H1 (cell line): ENCODE data around the gene TXLNB. TPM values are rescaled to one million over a fixed set of nuclear protein-coding genes. Genes with fewer than 3 reads are reported as not detected.

Experiments
- CTBP2 ChIP-seq: IDR thresholded peaks from 2 replicates; pipeline ENCODE4 v1.7.0; 2011; ENCODE audit warnings: borderline replicate concordance, mild to moderate bottlenecking, moderate library complexity, mixed read lengths, low read length; ENCODE audit not compliant: insufficient read depth, insufficient read length
- EP300 ChIP-seq, 2 experiments: IDR thresholded peaks; 1 replicate in 1 of 2; 2 replicates in 1 of 2; pipeline ENCODE4 v1.6.1; 2011 to 2012; ENCODE audit warnings: low read depth in 2 of 2, low read length in 2 of 2, mild to moderate bottlenecking in 2 of 2, borderline replicate concordance in 1 of 2, inconsistent platforms in 1 of 2, moderate library complexity in 1 of 2
- polyA plus RNA-seq, 7 experiments: library from polyadenylated mRNA; depleted of rRNA in 3 of 7; stranded (reverse) in 5 of 7; unstranded in 2 of 7; fragments of >200 nt in 5 of 7; fragments of 200-250 nt in 2 of 7; gene quantifications; 1 replicate in 5 of 7; 2 replicates in 1 of 7; 4 replicates in 1 of 7; pipeline versions ENCODE4 v1.2.1 to v1.2.3, GENCODE V29; 2011 to 2013; ENCODE audit warnings: missing spikeins in 2 of 7, mixed read lengths in 2 of 7
- total RNA-seq: library from RNA; stranded (reverse); fragmentation: NEBNext Ultra II Directional; extraction: Animal tissue kit (Norgen Biotek cat#: 25700); gene quantifications from 2 replicates; pipeline ENCODE4 v1.2.1, GENCODE V29; 2021
- TF ChIP-seq, protein P1 (sequence below): fragments of 300-600 bp; sonication (generic); IDR thresholded peaks from 2 replicates; pipeline ENCODE4 v1.7.1; 2012; ENCODE audit warnings: low read length, moderate library complexity, mild to moderate bottlenecking, inconsistent platforms; ENCODE audit not compliant: insufficient replicate concordance

Gene TXLNB
- total and polyA plus RNA-seq, 2 of the 8 experiments (the other 6 are each of a cell fraction or from before 2014, with no cell fraction given), result 0.05 to 0.17 TPM

DNA sequence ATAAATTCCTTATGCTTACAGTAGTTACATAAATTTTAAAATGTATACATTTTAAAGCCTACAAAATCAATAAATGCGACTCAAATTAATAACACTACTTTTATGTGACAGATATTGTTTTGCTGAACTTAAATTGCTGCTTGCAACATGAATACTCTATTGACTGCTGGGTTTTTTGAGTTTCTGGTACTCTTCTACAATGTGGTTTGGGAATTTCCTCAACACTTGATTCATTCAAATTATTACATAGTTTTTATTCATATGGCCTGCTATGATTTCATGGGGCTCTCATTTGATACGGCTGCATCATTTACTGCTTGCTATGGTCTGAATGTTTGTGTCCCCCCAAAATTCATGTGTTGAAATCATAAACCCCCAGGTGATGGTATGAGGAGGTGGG is 2.3 kb upstream of the TXLNB start (continued):
- TF ChIP-seq EP300 (IDR thresholded peaks at IDR 0.05; ENCODE audit: borderline replicate concordance in 1 of 2, low read depth in 2 of 2, low read length in 2 of 2) (no peak), CTBP2 (no peak)
- TF ChIP-seq, protein P1, sequence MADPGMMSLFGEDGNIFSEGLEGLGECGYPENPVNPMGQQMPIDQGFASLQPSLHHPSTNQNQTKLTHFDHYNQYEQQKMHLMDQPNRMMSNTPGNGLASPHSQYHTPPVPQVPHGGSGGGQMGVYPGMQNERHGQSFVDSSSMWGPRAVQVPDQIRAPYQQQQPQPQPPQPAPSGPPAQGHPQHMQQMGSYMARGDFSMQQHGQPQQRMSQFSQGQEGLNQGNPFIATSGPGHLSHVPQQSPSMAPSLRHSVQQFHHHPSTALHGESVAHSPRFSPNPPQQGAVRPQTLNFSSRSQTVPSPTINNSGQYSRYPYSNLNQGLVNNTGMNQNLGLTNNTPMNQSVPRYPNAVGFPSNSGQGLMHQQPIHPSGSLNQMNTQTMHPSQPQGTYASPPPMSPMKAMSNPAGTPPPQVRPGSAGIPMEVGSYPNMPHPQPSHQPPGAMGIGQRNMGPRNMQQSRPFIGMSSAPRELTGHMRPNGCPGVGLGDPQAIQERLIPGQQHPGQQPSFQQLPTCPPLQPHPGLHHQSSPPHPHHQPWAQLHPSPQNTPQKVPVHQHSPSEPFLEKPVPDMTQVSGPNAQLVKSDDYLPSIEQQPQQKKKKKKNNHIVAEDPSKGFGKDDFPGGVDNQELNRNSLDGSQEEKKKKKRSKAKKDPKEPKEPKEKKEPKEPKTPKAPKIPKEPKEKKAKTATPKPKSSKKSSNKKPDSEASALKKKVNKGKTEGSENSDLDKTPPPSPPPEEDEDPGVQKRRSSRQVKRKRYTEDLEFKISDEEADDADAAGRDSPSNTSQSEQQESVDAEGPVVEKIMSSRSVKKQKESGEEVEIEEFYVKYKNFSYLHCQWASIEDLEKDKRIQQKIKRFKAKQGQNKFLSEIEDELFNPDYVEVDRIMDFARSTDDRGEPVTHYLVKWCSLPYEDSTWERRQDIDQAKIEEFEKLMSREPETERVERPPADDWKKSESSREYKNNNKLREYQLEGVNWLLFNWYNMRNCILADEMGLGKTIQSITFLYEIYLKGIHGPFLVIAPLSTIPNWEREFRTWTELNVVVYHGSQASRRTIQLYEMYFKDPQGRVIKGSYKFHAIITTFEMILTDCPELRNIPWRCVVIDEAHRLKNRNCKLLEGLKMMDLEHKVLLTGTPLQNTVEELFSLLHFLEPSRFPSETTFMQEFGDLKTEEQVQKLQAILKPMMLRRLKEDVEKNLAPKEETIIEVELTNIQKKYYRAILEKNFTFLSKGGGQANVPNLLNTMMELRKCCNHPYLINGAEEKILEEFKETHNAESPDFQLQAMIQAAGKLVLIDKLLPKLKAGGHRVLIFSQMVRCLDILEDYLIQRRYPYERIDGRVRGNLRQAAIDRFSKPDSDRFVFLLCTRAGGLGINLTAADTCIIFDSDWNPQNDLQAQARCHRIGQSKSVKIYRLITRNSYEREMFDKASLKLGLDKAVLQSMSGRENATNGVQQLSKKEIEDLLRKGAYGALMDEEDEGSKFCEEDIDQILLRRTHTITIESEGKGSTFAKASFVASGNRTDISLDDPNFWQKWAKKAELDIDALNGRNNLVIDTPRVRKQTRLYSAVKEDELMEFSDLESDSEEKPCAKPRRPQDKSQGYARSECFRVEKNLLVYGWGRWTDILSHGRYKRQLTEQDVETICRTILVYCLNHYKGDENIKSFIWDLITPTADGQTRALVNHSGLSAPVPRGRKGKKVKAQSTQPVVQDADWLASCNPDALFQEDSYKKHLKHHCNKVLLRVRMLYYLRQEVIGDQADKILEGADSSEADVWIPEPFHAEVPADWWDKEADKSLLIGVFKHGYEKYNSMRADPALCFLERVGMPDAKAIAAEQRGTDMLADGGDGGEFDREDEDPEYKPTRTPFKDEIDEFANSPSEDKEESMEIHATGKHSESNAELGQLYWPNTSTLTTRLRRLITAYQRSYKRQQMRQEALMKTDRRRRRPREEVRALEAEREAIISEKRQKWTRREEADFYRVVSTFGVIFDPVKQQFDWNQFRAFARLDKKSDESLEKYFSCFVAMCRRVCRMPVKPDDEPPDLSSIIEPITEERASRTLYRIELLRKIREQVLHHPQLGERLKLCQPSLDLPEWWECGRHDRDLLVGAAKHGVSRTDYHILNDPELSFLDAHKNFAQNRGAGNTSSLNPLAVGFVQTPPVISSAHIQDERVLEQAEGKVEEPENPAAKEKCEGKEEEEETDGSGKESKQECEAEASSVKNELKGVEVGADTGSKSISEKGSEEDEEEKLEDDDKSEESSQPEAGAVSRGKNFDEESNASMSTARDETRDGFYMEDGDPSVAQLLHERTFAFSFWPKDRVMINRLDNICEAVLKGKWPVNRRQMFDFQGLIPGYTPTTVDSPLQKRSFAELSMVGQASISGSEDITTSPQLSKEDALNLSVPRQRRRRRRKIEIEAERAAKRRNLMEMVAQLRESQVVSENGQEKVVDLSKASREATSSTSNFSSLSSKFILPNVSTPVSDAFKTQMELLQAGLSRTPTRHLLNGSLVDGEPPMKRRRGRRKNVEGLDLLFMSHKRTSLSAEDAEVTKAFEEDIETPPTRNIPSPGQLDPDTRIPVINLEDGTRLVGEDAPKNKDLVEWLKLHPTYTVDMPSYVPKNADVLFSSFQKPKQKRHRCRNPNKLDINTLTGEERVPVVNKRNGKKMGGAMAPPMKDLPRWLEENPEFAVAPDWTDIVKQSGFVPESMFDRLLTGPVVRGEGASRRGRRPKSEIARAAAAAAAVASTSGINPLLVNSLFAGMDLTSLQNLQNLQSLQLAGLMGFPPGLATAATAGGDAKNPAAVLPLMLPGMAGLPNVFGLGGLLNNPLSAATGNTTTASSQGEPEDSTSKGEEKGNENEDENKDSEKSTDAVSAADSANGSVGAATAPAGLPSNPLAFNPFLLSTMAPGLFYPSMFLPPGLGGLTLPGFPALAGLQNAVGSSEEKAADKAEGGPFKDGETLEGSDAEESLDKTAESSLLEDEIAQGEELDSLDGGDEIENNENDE, result no peak
